ENCODE data around the gene FAF1.

FAF1 gene

GRCh38 chr1:50977575-50978143 is 17.6 kb upstream of the FAF1 start:
- no peak for DNase-seq

GRCh38 chr1:50976890-50977574 is 17.0 kb upstream of the FAF1 start:
- DNase-seq: no peak

- peak; percentile 80 for DNase-seq
These were observed 16.2 kb upstream of the FAF1 start for GRCh38 chr1:50976111-50976889.

GRCh38 chr1:50975436-50975835 is 15.4 kb upstream of the FAF1 start:
- DNase-seq: no peak

GRCh38 chr1:50974618-50974935 is 14.5 kb upstream of the FAF1 start:
- no peak for DNase-seq

GRCh38 chr1:50973875-50974617 is 14.0 kb upstream of the FAF1 start:
- DNase-seq: no peak

- DNase-seq: no peak
These were observed 13.2 kb upstream of the FAF1 start for GRCh38 chr1:50973255-50973654.

GRCh38 chr1:50972766-50973165 is 12.7 kb upstream of the FAF1 start:
- DNase-seq: no peak

- no peak for DNase-seq
These were observed 11.8 kb upstream of the FAF1 start for GRCh38 chr1:50971748-50972305.

GRCh38 chr1:50970931-50971582 is 11.0 kb upstream of the FAF1 start:
- DNase-seq: no peak

GRCh38 chr1:50970509-50970887 is 10.4 kb upstream of the FAF1 start:
- DNase-seq: no peak

- peak; percentile 59 for DNase-seq
These were observed 9.8 kb upstream of the FAF1 start, which contains the start of gene CDKN2C for GRCh38 chr1:50969611-50970508. Gene CDKN2C, plus strand, starts transcription at chr1:50970245. Its CDS starts 124 bp downstream, at chr1:50970369.

- no peak for DNase-seq
These were observed 8.9 kb upstream of the FAF1 start for GRCh38 chr1:50968821-50969610.

- peak; percentile 62 for DNase-seq
These were observed 8.2 kb upstream of the FAF1 start for GRCh38 chr1:50968158-50968820.

GRCh38 chr1:50967416-50968157 is 7.5 kb upstream of the FAF1 start:
- no peak for DNase-seq

GRCh38 chr1:50966991-50967390 is 6.9 kb upstream of the FAF1 start:
- no peak for DNase-seq

GRCh38 chr1:50964863-50965262 is 4.8 kb upstream of the FAF1 start:
- DNase-seq: no peak

- DNase-seq: no peak
These were observed 659 bp downstream of the FAF1 start for GRCh38 chr1:50959303-50959912.

GRCh38 chr1:50955116-50955515 is 5.0 kb downstream of the FAF1 start:
- DNase-seq: no peak
